Medulla oblongata (tissue), 1 donor: ENCODE results near the gene TPO.

ENCODE experiments used
- DNase-seq: peaks from one replicate; pipeline ENCODE4 v3.0.0-alpha.2; 2015; ENCODE audit errors: extremely low spot score

The TPO gene

DNA sequence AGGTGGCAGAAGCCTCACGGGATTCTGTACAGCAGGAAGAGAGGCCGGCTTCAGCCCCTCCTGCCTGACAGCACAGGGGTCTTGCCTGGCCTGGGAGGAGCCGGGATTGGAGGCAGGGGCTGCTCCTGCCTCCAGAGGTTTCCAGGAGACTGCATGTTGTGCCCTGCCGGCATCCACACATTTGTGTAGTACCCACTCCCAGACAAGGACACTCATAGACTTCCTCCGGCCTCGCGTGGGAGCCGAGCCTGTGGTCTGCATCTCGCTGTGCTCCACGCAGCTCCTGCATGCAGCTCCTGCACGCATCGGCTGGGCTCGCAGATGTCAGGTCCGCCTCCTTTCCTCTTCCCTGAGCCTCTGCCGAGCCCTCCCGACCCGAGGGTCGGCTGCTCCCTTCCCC is 34.7 kb downstream of the TPO start:
- no peak for DNase-seq

- no peak for DNase-seq
Measured at GRCh38 chr2:1450915-1451314, 37.7 kb downstream of the TPO start.

- DNase-seq = no peak
Measured at GRCh38 chr2:1451422-1451821, 38.2 kb downstream of the TPO start.

DNA sequence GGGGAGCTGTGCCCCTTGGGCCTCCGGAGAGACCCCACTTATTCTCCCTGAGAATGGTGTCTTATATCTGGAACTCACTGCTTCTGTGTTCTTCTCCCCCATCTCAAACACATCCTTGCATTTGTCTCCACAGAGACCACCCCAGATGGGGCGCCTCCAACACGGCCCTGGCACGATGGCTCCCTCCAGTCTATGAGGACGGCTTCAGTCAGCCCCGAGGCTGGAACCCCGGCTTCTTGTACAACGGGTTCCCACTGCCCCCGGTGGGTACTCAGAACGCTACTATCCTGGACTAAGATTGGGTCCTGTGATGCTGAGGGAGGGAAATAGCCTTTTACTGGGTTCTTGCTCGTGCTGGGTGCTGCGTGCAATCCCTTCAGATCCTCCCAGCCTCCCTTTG is 40.3 kb downstream of the TPO start:
- DNase-seq = no peak

DNA sequence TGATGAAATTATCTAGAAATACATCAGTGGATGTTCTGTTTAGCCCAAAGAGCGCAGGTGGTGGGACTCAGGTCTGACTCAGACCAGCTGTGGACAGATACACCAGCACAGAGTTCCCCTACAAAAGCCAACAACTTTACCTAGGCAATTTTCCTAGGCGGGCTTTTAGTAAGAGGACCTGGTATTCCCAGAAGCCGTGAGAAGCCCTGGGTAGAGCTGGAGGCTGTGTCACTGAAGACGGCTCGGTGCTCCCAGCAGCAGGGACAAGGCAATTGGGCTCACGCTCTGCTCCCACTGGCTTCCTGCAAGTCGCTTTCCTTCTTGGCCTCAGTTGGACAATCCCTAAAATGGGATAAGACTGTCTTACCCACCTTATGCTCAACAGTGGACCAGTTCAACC is 41.1 kb downstream of the TPO start:
- DNase-seq = no peak

GRCh38 chr2:1455466-1455865 is 42.2 kb downstream of the TPO start:
- DNase-seq = no peak

DNA sequence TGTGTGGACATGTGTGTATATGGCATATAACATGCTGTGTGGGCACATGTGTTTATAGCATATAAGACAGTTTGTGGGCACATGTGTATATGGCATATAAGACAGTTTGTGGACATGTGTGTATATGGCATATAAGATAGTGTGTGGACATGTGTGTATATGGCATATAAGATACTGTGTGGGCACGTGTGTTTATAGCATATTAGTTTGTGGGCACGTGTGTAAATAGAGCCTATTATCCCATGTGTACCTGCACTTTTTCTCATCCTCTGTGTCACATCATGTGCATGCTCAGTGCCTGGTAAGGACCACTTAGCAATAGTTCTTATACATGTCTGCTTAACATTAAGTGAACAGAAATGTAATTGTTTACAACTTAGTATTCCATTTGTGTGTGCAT is 45.2 kb downstream of the TPO start:
- DNase-seq = no peak

DNA sequence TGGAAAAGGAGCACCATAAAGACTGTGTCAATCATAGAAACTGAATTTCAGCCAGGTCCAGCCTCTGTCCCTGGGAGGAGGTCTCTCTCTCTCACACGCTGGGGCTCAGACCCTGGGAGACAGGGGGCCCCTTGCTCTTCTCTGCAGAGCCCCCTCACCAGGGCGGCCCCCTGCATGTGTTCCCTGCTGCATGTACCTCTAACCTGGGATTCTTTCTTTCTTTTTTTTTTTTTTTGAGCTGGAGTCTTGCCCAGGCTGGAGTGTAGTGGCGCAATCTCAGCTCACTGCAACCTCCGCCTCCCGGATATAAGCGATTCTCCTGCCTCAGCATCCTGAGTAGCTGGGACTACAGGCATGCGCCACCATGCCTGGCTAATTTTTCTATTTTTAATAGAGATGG is 46.5 kb downstream of the TPO start:
- no peak for DNase-seq

DNA sequence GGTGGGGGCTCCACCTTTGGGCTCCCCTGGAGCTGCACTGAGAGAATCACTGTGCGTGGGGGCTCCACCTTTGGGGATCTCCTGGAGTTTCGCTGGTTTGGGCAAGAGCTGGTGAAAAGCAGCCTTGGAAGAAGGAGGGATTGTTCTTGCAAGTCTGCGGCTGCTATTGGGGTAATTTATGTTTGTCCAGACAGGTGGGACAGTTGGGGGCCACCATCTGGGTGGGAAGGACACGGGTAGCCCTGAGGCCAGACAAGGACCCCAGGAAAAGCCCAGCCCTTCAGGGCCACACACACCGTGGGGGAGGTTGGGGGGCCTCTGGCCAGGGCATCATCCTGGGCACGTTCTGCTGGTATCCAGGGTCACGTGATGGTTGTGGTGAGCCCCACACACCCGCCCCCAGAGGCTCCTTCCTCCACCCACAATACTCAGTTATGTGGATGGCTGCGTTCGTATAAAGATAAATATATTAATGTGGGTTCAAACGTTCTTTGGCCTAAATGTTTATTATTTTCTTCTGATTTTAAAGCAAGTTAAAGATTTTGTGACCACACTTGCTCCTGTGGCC is 47.7 kb downstream of the TPO start:
- DNase-seq = no peak

GRCh38 chr2:1461507-1462390 is 48.5 kb downstream of the TPO start:
- no peak for DNase-seq

GRCh38 chr2:1462994-1463393 is 49.7 kb downstream of the TPO start:
- DNase-seq = no peak

- no peak for DNase-seq
Measured at GRCh38 chr2:1472350-1472749, 59.1 kb downstream of the TPO start.

GRCh38 chr2:1476617-1477195 is 63.4 kb downstream of the TPO start:
- no peak for DNase-seq

DNA sequence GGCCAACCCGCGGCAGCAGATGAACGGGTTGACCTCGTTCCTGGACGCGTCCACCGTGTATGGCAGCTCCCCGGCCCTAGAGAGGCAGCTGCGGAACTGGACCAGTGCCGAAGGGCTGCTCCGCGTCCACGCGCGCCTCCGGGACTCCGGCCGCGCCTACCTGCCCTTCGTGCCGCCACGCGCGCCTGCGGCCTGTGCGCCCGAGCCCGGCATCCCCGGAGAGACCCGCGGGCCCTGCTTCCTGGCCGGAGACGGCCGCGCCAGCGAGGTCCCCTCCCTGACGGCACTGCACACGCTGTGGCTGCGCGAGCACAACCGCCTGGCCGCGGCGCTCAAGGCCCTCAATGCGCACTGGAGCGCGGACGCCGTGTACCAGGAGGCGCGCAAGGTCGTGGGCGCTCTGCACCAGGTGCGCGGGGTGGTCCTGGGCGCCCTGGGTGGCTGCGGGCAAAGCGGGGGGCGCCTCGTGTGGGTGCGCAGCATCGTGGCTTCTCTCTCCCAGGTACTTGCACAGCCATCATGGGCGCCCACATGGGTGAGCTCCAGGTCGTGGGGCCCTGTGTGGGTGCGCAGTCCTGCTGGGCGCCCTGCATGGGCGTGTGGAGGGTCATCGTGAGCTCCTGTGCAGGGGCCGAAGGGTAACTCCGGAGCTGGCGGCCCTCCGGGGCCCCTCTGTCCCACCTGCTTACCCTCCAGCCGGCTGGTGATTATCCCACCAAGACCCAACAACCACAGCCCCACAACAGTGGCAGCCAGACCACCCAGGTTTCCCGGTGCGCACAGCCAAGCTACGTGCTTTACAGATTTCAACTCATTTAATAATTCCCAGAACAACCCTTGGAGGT is 64.2 kb downstream of the TPO start:
- DNase-seq = no peak

GRCh38 chr2:1478311-1479305 is 65.3 kb downstream of the TPO start:
- no peak for DNase-seq

DNA sequence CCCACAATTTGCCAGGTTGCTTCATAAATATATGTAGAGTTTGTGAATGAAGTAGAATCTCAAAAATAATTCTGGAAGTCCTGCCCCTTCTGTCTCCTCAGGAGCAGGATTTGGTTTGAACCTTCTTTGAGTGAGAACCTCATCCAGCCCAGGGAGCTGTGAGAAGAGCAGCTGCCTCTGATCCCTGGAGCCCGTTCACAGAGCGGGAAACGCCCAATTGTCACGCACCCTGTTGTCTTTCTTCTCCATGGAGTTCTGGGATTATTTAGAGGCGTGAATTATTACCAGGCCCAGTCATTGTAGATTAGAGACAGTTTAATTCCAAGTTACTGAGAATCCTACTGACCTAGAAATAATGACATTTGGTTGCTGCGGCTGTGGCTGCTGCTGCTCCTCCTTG is 66.1 kb downstream of the TPO start:
- DNase-seq = no peak

- no peak for DNase-seq
Measured at GRCh38 chr2:1480671-1481076, 67.4 kb downstream of the TPO start.

GRCh38 chr2:1481406-1482252 is 68.4 kb downstream of the TPO start:
- DNase-seq = no peak

DNA sequence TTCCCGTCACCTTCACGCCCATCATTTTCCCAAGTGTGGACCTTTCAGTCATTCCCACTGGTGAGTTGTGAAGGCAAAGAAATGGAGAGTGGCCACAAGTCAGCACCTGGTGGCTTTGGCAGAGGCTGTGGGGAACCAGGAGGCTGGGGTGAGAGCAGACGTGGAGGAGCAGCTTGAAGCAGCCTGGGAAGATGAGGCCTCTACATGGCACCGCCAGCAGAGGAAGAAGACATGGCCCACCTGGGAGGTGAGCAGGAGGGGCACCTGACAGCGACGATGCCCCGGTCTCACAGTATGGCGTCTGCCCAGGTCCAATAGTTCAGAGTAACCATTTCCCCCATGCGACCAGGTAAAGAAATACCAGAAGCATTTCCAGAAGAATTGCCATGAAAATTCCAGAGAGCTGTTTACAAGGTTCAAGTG is 69.0 kb downstream of the TPO start:
- DNase-seq = no peak

DNA sequence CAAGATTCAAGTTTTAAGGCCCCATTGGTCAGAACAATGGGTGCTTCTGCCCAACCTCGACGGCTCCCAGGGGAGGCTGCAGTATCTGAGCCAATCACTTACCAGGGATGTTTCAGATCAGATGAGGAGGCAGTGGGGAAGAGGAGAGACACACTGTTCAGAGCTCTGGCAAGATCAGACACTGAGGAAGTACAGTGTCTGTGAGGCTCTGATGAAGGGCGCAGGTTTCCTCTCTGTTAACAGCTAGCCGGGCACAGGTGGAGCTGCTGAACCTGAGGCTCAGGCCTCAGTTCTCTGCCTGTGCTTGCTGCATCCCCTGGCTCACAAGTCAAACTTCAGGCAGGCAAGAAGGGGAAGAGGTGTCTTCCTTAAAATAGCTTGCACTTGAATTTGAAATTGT is 69.7 kb downstream of the TPO start:
- DNase-seq = no peak
